ENCODE results near the gene DLX2.

- TF ChIP-seq GATA2 (IDR thresholded peaks at IDR 0.05; ENCODE audit: low read depth, low read length): no peak
- TF ChIP-seq GATA3 (IDR thresholded peaks at IDR 0.05; ENCODE audit: low read depth, low read length): no peak
Measured at GRCh38 chr2:172072303-172072702, 30.4 kb downstream of the DLX2 start.

Data from SH-SY5Y (cell line).